Thoracic aorta (tissue), 2 donors: ENCODE measurements around the gene HOXA5. TPM values are rescaled to one million over a fixed set of nuclear protein-coding genes. Genes with fewer than 3 reads are reported as not detected.
A peak's percentile ranks its signal among the peaks of the same experiment; 100 is the strongest.

Source experiments
- ATAC-seq: fragments of 150-250 bp; one replicate; pipeline ENCODE4 v1.8.0; 2017; ENCODE audit warnings: low read depth; ENCODE audit not compliant: insufficient number of reproducible peaks, low FRiP score
- DNase-seq: peaks from one replicate; pipeline ENCODE4 v3.0.0-alpha.2; 2020; ENCODE audit warnings: low spot score
- H3K27ac ChIP-seq, 2 donors: fragments of 200-600 bp; sonication (generic); 1 replicate in 1 of 2; 2 replicates in 1 of 2; pipeline ENCODE4 v1.5.1; 2016; ENCODE audit warnings: mild to moderate bottlenecking in 2 of 2, moderate library complexity in 2 of 2
- H3K27me3 ChIP-seq: fragments of 200-600 bp; sonication (generic); replicated peaks from 2 replicates; pipeline ENCODE4 v1.6.0; 2016; ENCODE audit warnings: mild to moderate bottlenecking; ENCODE audit not compliant: insufficient read depth
- H3K36me3 ChIP-seq: fragments of 200-600 bp; sonication (generic); one replicate; pipeline ENCODE4 v1.5.1; 2016
- H3K4me1 ChIP-seq, 2 donors: fragments of 200-600 bp; sonication (generic); 1 replicate in 1 of 2; 2 replicates in 1 of 2; pipeline versions ENCODE4 v1.5.1 to v1.6.0; 2016; ENCODE audit warnings: low read depth in 2 of 2, mild to moderate bottlenecking in 1 of 2; ENCODE audit not compliant: control insufficient read depth in 1 of 2
- H3K4me3 ChIP-seq: fragments of 200-600 bp; sonication (generic); 2 replicates; pipeline ENCODE4 v1.5.1; 2016; ENCODE audit warnings: mild to moderate bottlenecking
- H3K9me3 ChIP-seq: fragments of 200-600 bp; sonication (generic); 2 replicates; pipeline ENCODE4 v1.5.1; 2016
- total RNA-seq, 2 donors: library from RNA; depleted of rRNA; stranded (reverse); fragments of >200 nt; gene quantifications; one replicate each; pipeline versions ENCODE4 v1.1.0 to v1.2.3, GENCODE V29; 2016
- TF ChIP-seq, protein P1 (sequence below): fragments of 200-600 bp; sonication (generic); IDR thresholded peaks from one replicate; pipeline ENCODE4 v1.5.1; 2019; ENCODE audit warnings: antibody characterized with exemption

The HOXA5 gene
- total RNA-seq, 2 donors from 2014 or later = 0.35 to 1.2 TPM

- TF ChIP-seq, protein P1, sequence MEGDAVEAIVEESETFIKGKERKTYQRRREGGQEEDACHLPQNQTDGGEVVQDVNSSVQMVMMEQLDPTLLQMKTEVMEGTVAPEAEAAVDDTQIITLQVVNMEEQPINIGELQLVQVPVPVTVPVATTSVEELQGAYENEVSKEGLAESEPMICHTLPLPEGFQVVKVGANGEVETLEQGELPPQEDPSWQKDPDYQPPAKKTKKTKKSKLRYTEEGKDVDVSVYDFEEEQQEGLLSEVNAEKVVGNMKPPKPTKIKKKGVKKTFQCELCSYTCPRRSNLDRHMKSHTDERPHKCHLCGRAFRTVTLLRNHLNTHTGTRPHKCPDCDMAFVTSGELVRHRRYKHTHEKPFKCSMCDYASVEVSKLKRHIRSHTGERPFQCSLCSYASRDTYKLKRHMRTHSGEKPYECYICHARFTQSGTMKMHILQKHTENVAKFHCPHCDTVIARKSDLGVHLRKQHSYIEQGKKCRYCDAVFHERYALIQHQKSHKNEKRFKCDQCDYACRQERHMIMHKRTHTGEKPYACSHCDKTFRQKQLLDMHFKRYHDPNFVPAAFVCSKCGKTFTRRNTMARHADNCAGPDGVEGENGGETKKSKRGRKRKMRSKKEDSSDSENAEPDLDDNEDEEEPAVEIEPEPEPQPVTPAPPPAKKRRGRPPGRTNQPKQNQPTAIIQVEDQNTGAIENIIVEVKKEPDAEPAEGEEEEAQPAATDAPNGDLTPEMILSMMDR = no peak
- no peak overlapping the region for H3K4me3 ChIP-seq
- H3K9me3 ChIP-seq = no peaks in the 10 kb centered on the region
- peaks cover 13 to 27% of the 10 kb centered on the region in 2 donors for H3K4me1 ChIP-seq
- no peak for DNase-seq
- no peak for ATAC-seq
- no peaks in the 10 kb centered on the region for H3K27me3 ChIP-seq
- H3K27ac ChIP-seq = no peak overlapping the region
- H3K36me3 ChIP-seq = no peaks in the 10 kb centered on the region
Observed at GRCh38 chr7:27157702-27158431, 14.4 kb upstream of the HOXA5 start.

DNA sequence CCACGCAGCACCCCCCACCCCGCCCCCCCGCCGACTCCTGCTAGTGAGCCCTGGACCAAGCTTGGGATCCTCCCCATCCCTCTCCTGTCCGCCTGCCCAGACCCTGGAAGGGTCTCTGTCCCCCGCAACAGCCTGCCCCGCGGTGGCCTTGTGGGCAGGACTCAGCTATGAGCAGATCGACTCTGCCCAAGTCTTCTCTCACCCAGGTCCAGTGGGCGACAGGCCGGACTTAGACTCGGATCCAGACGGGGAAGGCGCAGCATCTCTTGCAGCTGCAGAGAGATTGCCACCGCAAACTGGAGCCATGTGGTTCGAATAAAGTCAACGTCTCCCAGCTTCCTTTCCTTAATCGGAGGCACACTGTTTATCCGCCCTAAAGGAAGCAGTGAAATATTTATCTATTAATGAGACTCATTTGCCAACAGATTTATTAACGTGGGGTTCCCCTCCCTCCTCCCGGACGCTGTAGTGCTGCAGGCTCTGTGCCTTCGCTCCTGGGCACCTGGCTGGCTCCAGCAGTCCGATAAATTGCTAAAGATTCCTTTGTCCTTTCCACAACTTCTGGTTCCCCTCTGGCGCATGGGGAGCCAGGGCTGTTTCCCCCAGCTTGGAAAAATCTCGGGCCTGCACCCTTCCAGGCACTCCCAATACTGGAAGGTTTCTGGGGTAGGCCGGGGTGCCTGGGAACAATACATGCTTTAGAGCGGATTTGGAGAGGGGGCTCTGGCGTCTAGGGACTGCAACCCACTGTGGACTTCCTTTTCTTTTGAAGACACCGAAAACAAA is 13.6 kb upstream of the HOXA5 start:
- Histone ChIP-seq H3K27ac (no peak overlapping the region), H3K4me1 (peaks cover 13 to 30% of the 10 kb centered on the region in 2 donors), H3K9me3 (no peaks in the 10 kb centered on the region), H3K36me3 (no peaks in the 10 kb centered on the region), H3K4me3 (peak overlapping the region; percentile 72), H3K27me3 (no peaks in the 10 kb centered on the region)
- ATAC-seq = no peak
- no peak for DNase-seq
- TF ChIP-seq, protein P1 = no peak

- peaks cover 13 to 34% of the 10 kb centered on the region in 2 donors for H3K4me1 ChIP-seq
- peak within 1 kb of the TSS; percentile 36 to 87 for H3K27ac ChIP-seq
- no peaks in the 10 kb centered on the region for H3K27me3 ChIP-seq
- peak within 1 kb of the TSS; percentile 72 for H3K4me3 ChIP-seq
- ATAC-seq (no peak), DNase-seq (no peak)
- H3K9me3 ChIP-seq = no peaks in the 10 kb centered on the region
- TF ChIP-seq, protein P1 = no peak
- H3K36me3 ChIP-seq = no peaks in the 10 kb centered on the region
Observed at GRCh38 chr7:27156508-27156898, 13.0 kb upstream of the HOXA5 start, which contains the start of gene HOXA7. HOXA7 (minus strand) TSS chr7:27156675; CDS start chr7:27156545, 130 bp downstream.

- peak overlapping the region; percentile 36 to 87 for H3K27ac ChIP-seq
- no peaks in the 10 kb centered on the region for H3K36me3 ChIP-seq
- no peaks in the 10 kb centered on the region for H3K27me3 ChIP-seq
- TF ChIP-seq, protein P1 = no peak
- peaks cover 13 to 30% of the 10 kb centered on the region in 2 donors for H3K4me1 ChIP-seq
- H3K9me3 ChIP-seq = no peaks in the 10 kb centered on the region
- DNase-seq (no peak), ATAC-seq (no peak)
- H3K4me3 ChIP-seq = peak overlapping the region; percentile 72
Observed at GRCh38 chr7:27155816-27156507, 12.5 kb upstream of the HOXA5 start.
